ENCODE measurements around the gene LIMK2.
"Not testable (repeated sequence)": the region's sequence is repeated elsewhere in the genome, so short reads cannot be mapped to it uniquely, and the experiment has no call there.

Gene LIMK2

DNA sequence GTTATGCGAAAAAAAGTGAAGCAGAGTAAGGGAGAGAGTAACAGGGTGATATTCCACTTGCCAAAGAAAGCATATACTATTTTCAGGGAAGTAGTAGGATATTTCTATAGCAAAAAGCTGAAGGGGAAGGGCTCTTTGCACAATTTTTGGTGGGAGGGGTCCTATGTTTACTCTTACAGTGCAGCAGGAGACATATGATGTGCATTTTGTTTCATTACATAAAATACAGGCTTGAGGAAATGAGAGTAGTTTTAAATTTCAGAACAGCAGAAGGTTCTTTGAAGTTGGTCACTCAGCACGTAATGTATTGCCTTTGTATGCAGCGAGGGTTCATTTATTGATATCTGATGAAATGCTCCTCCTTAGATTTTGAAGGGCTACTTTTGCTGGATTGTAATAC is 83.3 kb downstream of the LIMK2 start:
- ATAC-seq: no peak

GRCh38 chr22:31295831-31296657 is 83.9 kb downstream of the LIMK2 start:
- ATAC-seq: peak in 1 of 2 donors; percentile 30

DNA sequence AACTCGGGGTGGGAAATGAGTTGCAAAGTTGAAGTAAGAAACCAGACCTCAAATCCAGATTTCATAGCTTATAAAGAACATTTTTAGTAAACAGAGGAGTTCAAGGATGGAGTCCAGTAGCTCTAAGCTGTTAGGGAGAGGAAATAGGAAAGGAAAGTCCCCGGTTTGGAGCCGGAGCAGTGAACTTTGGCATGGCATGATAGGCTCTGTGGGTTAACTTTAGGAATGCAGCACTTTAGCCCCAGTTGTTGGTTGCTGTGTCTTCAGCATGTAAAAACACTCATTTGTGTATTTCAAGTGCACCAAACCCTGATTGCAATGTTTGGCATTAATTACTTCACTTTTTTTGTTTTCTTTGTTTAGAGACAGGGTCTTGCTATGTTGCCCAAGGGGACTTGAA is 88.8 kb downstream of the LIMK2 start:
- no peak for ATAC-seq

DNA sequence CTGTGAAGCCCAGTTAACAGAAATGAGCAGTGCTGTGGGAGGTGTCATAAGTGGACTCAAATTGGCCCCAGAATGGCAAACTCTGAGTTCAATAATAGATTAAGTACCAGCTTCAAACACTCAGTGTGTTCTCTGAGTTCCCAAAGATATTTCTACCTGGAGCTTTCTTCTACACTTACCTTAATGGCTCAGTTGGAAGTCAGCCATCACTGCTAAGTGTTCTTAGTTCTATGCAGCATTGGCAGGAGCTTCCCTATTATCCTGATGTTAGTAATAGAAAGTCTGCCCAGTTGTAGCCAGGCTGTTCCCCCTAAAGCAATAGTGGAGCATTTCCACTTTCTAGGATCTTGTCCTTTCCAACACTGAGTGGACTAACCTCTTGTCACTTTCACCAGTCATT is 89.9 kb downstream of the LIMK2 start:
- no peak for ATAC-seq

DNA sequence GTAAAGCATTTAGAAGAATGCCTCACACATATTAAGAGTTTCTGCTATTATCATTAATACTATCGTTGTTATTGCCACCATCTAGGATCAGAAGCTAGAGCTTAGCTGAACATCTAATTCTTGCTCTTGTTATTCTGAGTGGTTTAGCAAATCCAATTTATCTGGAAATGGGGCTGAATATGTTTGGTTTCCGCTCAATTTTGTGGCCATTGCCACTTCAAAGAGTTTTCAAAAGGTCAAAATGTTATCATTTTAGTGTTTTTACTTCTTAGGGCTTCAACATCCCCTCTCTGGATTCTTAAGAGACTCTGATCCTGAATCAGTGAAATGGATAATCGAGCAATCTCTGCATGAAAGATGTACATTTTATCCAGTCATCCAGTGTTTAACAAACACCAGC is 90.4 kb downstream of the LIMK2 start:
- peak in 1 of 2 donors; percentile 22 for ATAC-seq

- ATAC-seq: no peak
These were observed 93.1 kb downstream of the LIMK2 start for GRCh38 chr22:31305194-31305593.

GRCh38 chr22:31308181-31308580 is 96.1 kb downstream of the LIMK2 start:
- ATAC-seq: peak in 1 of 2 donors; percentile 22

DNA sequence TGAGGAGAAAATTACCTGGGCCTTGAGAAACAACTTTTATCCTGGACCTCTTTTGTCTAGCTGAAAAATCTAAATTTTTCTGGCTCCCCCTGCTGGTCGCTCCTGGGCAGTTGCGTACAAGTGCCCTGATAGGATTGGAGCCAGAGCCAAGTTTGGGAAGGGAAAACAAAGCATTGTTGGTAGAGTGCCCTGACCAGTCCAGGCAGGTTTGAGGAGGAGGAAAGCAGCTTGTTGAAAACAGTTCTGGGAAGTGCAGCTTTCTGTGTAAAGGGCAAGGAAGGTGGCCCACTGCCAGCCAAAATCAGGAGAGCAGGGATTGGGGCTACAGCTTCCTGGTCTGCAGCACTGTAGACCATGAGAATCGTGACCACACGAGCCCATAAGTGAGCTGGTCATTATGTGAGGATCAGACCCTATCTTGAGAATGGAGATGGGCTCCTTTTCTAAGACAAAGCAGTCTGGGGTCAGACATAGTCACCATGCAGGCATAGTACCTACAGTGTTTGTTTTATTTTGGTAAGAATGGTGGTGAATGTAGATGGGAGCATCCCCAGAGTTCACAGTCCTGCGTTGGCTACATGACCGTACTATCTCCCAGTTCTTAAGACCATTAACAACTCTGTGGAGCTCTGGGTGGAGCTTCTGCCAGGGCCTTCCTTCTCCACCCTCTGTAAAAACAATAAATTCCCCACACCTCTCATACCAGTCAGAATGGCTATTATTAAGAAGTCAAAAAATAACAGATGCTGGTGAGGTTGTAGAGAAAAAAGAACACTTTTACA is 101.5 kb downstream of the LIMK2 start:
- ATAC-seq: peak in 1 of 2 donors; percentile 44

DNA sequence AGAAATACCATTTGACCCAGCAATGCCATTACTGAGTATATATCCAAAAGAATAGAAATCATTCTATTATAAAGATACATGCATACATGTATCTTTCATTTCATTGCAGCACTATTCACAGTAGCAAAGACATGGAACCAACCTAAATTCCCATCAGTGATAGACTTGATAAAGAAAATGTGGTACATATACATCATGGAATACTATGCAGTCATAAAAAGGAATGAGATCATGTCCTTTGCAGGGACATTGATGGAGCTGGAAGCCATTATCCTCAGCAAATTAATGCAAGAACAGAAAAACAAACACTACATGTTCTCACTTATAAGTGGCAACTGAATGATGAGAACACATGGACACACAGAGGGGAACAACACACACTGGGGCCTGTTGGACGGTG is 102.1 kb downstream of the LIMK2 start:
- not testable (repeated sequence) for ATAC-seq

DNA sequence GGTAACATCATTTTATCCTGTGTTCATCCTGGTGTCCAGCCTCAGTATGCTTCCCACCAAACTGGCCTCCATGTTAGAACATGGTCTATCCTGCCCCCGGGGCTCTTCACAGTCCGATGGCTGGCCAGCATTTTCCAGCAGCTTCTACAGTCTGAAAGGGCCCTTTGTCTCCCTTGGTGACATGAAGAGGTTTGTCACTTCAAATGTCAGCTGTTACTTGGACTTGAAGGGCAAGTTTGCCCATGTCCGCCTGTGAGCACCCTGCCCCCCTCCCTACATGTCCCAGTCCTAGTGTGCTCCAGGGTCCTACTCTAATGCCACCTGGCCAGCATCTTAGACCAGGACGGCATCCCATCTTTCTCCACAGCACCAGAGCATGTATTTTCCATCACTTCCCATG is 109.3 kb downstream of the LIMK2 start:
- ATAC-seq: no peak

- ATAC-seq: peak; percentile 27 to 58
These were observed 111.8 kb downstream of the LIMK2 start for GRCh38 chr22:31323578-31324550.

- ATAC-seq: no peak
These were observed 114.8 kb downstream of the LIMK2 start for GRCh38 chr22:31326877-31327276.

- no peak for ATAC-seq
These were observed 115.9 kb downstream of the LIMK2 start for GRCh38 chr22:31327806-31328543.

DNA sequence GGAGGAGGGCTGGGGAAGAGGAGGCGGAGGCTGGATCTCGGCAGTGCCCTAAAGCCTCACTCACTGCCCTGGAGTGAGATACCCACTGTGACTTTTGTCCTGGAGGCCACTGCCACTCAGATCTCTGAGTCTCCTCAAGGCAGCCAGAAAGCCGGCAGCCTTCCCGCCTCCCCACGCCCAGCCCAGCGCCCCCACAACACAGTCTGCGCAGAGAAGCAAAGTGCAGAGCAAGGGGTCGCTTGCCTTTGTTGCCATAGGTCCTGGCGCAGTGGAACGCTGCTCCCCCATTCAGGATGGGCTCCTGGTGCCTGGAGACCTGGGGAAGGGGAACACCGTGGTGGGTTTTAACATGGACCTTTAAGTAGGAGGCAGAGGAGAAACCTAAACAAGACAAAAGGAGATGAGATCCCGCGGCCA is 116.5 kb downstream of the LIMK2 start:
- ATAC-seq: no peak

DNA sequence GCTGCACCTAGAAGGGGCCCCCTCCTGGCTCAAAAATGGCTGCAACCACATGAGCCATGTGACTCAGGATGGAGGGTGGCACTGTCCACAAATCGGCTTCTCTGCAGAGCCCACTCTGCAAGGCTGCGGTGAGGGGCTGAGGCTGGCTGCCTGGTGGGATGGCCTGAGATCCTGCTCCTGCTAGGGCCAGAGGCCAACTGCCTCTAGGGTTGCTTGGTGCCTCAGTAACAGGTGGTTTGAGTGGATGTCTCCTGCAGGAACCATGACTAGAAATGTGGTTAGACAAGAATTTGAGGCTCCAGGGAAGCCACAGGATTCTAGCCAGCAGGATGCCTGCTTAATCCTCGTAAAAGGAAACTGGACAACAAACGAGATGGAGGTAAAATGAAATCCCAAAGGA is 116.9 kb downstream of the LIMK2 start:
- ATAC-seq: no peak
